Right lobe of liver (tissue), 6 donors: ENCODE measurements around the gene DIO3. TPM values are rescaled to one million over a fixed set of nuclear protein-coding genes. Genes with fewer than 3 reads are reported as not detected.

Experiments used
- ATAC-seq, 4 donors: fragments of 200-7000 bp; cut with Tn5 transposase; one replicate each; pipeline ENCODE4 v1.9.1; 2020; ENCODE audit warnings: mild to moderate bottlenecking in 4 of 4, moderate library complexity in 4 of 4
- DNase-seq, 3 donors: peaks; one replicate each; pipeline ENCODE4 v3.0.0-alpha.2; 2020
- H3K27ac ChIP-seq, 3 donors: fragments of 200-600 bp; one replicate each; pipeline ENCODE4 v1.8.0; 2022
- H3K27me3 ChIP-seq, 2 donors: fragments of 200-600 bp; one replicate each; pipeline ENCODE4 v1.8.0; 2022
- H3K36me3 ChIP-seq, 4 donors: fragments of 200-600 bp; sonication (generic) in 1 of 4; one replicate each; pipeline versions ENCODE4 v1.5.1 to v1.8.0; 2017 to 2022; ENCODE audit warnings: control low read depth in 1 of 4
- H3K4me1 ChIP-seq, 4 donors: fragments of 200-600 bp; sonication (generic) in 1 of 4; one replicate each; pipeline versions ENCODE4 v1.5.1 to v1.8.0; 2017 to 2022; ENCODE audit warnings: control low read depth in 1 of 4
- H3K4me3 ChIP-seq, 3 donors: fragments of 200-600 bp; one replicate each; pipeline ENCODE4 v1.8.0; 2022
- H3K9me3 ChIP-seq, 4 donors: fragments of 200-600 bp; sonication (generic) in 1 of 4; one replicate each; pipeline versions ENCODE4 v1.5.1 to v1.8.0; 2017 to 2022; ENCODE audit warnings: control low read depth in 1 of 4
- CTCF ChIP-seq, 4 donors: fragments of 200-600 bp in 3 of 4; fragments of 450-650 bp in 1 of 4; IDR thresholded peaks; one replicate each; pipeline versions ENCODE4 v1.5.1 to v1.8.0; 2016 to 2022; ENCODE audit warnings: antibody characterized with exemption in 4 of 4, mild to moderate bottlenecking in 2 of 4
- POLR2A ChIP-seq: fragments of 450-650 bp; IDR thresholded peaks from one replicate; pipeline ENCODE4 v1.6.1; 2017; ENCODE audit warnings: antibody characterized with exemption, mild to moderate bottlenecking
- WGBS: methylation state at CpG from one replicate; pipeline ENCODE4 v1.1.6; 2018; ENCODE audit warnings: low coverage, low lambda C conversion rate; ENCODE audit not compliant: insufficient coverage; ENCODE audit errors: missing lambda C conversion rate; 5-methylcytosine and 5-hydroxymethylcytosine counted together
- intact Hi-C, 2 donors: fragments of 100-400 bp; cut with DNase I; formaldehyde crosslinking; loops; one replicate each; pipeline versions ENCODE4 v1.11.2 to v1.14.1; 2022
- total RNA-seq, 6 experiments: library from RNA; depleted of rRNA in 2 of 6; stranded (reverse); fragments of >200 nt in 2 of 6; fragmentation: NEBNext Ultra II Directional in 3 of 6; extraction: Animal tissue kit (Norgen Biotek cat#: 25700) in 3 of 6; gene quantifications; one replicate each; pipeline versions ENCODE4 v1.1.0 to v1.2.4, GENCODE V29; 2016 to 2023
- donor health status: DM: no; HTN: yes; CAD: no.
- donor health status: DM: no; HTN: no; CAD: no.
- donor health status: DM: no; HTN: no; CAD: no.
- donor health status: DM: no; HTN: yes; CAD: no.
- donor health status: DM: no; HTN: yes; CAD: no.

Gene DIO3
- total RNA-seq, 6 experiments from 2014 or later = 0.39 to 6.4 TPM; not detected in 4

GRCh38 chr14:101544550-101544949 lies 16.7 kb upstream of the DIO3 start:
- DNase-seq = no peak
- no peak overlapping the region for H3K27ac ChIP-seq
- no peaks in the 10 kb centered on the region for H3K27me3 ChIP-seq
- no peaks in the 10 kb centered on the region for H3K9me3 ChIP-seq
- no peak for TF ChIP-seq POLR2A
- intact Hi-C loops = no loop called here
- ATAC-seq = no peak
- H3K36me3 ChIP-seq = no peaks in the 10 kb centered on the region
- 63% methylated on average over 6 of the region's 9 CpGs for WGBS
- no peak overlapping the region for H3K4me3 ChIP-seq
- H3K4me1 ChIP-seq = no peaks in the 10 kb centered on the region

GRCh38 chr14:101546706-101547105 lies 14.6 kb upstream of the DIO3 start:
- intact Hi-C loops = no loop called here
- H3K27ac ChIP-seq = no peak overlapping the region
- no peaks in the 10 kb centered on the region for H3K36me3 ChIP-seq
- 100% methylated on average over 1 of the region's 11 CpGs for WGBS
- ATAC-seq = no peak
- H3K9me3 ChIP-seq = no peaks in the 10 kb centered on the region
- DNase-seq = no peak
- no peak overlapping the region for H3K4me3 ChIP-seq
- H3K27me3 ChIP-seq = no peaks in the 10 kb centered on the region
- H3K4me1 ChIP-seq = no peaks in the 10 kb centered on the region
- TF ChIP-seq POLR2A (no peak), CTCF (IDR thresholded peaks at IDR 0.05) (no peak)

GRCh38 chr14:101547107-101547738 lies 14.1 kb upstream of the DIO3 start:
- ATAC-seq (no peak), DNase-seq (no peak)
- H3K27me3 ChIP-seq = no peaks in the 10 kb centered on the region
- no peaks in the 10 kb centered on the region for H3K9me3 ChIP-seq
- 67% methylated on average over 6 of the region's 10 CpGs for WGBS
- no peak overlapping the region for H3K4me3 ChIP-seq
- intact Hi-C loops = no loop called here
- no peaks in the 10 kb centered on the region for H3K4me1 ChIP-seq
- TF ChIP-seq CTCF (IDR thresholded peaks at IDR 0.05) (no peak), POLR2A (no peak)
- H3K27ac ChIP-seq = no peak overlapping the region
- H3K36me3 ChIP-seq = no peaks in the 10 kb centered on the region

- no peak for TF ChIP-seq CTCF (IDR thresholded peaks at IDR 0.05)
- no peak for TF ChIP-seq POLR2A
- DNase-seq (no peak), ATAC-seq (no peak)
- Histone ChIP-seq H3K27ac (no peak overlapping the region), H3K9me3 (no peaks in the 10 kb centered on the region), H3K27me3 (no peaks in the 10 kb centered on the region), H3K4me1 (no peaks in the 10 kb centered on the region), H3K4me3 (no peak overlapping the region), H3K36me3 (no peaks in the 10 kb centered on the region)
- WGBS = 63% methylated on average over 8 of the region's 16 CpGs
- intact Hi-C loops = no loop called here
Observed at GRCh38 chr14:101547961-101548669, 13.2 kb upstream of the DIO3 start.

- DNase-seq = no peak
- 74% methylated on average over 4 of the region's 5 CpGs for WGBS
Observed at GRCh38 chr14:101548710-101549109, 12.6 kb upstream of the DIO3 start.

More at GRCh38 chr14:101548710-101549109, 12.6 kb upstream of the DIO3 start:
- ATAC-seq = no peak
- Histone ChIP-seq H3K36me3 (no peaks in the 10 kb centered on the region), H3K4me1 (no peaks in the 10 kb centered on the region), H3K9me3 (no peaks in the 10 kb centered on the region), H3K27me3 (no peaks in the 10 kb centered on the region), H3K4me3 (no peak overlapping the region), H3K27ac (no peak overlapping the region)
- TF ChIP-seq POLR2A (no peak), CTCF (IDR thresholded peaks at IDR 0.05) (no peak)
- intact Hi-C loops = no loop called here
